HG02884 (cell line): ENCODE results near the gene SLC47A2.
"Not testable (repeated sequence)": the region's sequence is repeated elsewhere in the genome, so short reads cannot be mapped to it uniquely, and the experiment has no call there.

Experiments used
- ATAC-seq: cut with Tn5 transposase; IDR thresholded peaks from one replicate; pipeline ENCODE4 v1.9.1; 2021; ENCODE audit warnings: mild to moderate bottlenecking, moderate library complexity; ENCODE audit not compliant: unreplicated experiment

The SLC47A2 gene

GRCh38 chr17:19716108-19717030 lies at the start of gene SLC47A2:
Gene SLC47A2 (minus strand): TSS chr17:19716584. CDS start chr17:19716555, 29 bp downstream.
- no peak for ATAC-seq

- ATAC-seq = no peak
Measured at GRCh38 chr17:19766016-19766415, 49.6 kb upstream of the SLC47A2 start.

GRCh38 chr17:19763991-19764390 lies 47.6 kb upstream of the SLC47A2 start:
- ATAC-seq = not testable (repeated sequence)

- ATAC-seq = no peak
Measured at GRCh38 chr17:19763416-19763815, 47.0 kb upstream of the SLC47A2 start.

GRCh38 chr17:19762515-19762961 lies 46.2 kb upstream of the SLC47A2 start:
- ATAC-seq = no peak

GRCh38 chr17:19760746-19761145 lies 44.4 kb upstream of the SLC47A2 start:
- no peak for ATAC-seq

GRCh38 chr17:19759568-19760549 lies 43.5 kb upstream of the SLC47A2 start:
- ATAC-seq = no peak

GRCh38 chr17:19757536-19758180 lies 41.3 kb upstream of the SLC47A2 start:
- no peak for ATAC-seq

GRCh38 chr17:19756546-19756945 lies 40.2 kb upstream of the SLC47A2 start:
- no peak for ATAC-seq

- ATAC-seq = no peak
Measured at GRCh38 chr17:19755821-19756510, 39.6 kb upstream of the SLC47A2 start.

GRCh38 chr17:19755392-19755791 lies 39.0 kb upstream of the SLC47A2 start:
- no peak for ATAC-seq

- no peak for ATAC-seq
Measured at GRCh38 chr17:19753661-19754463, 37.5 kb upstream of the SLC47A2 start.

- no peak for ATAC-seq
Measured at GRCh38 chr17:19753051-19753509, 36.7 kb upstream of the SLC47A2 start.

GRCh38 chr17:19752216-19753050 lies 36.0 kb upstream of the SLC47A2 start:
- ATAC-seq = no peak

- no peak for ATAC-seq
Measured at GRCh38 chr17:19750835-19751234, 34.5 kb upstream of the SLC47A2 start.

- no peak for ATAC-seq
Measured at GRCh38 chr17:19750020-19750572, 33.7 kb upstream of the SLC47A2 start.

- no peak for ATAC-seq
Measured at GRCh38 chr17:19748807-19749193, 32.4 kb upstream of the SLC47A2 start.
